NCI-H1694 treated with DMSO at 0.1 percent for 48 hours (cell line): Measurements from ENCODE around the gene GAPVD1.
"Not testable (repeated sequence)": the region's sequence is repeated elsewhere in the genome, so short reads cannot be mapped to it uniquely, and the experiment has no call there.

Experiments
- DNase-seq: peaks from one replicate; lab custom pipeline; 2025; lab: John Stamatoyannopoulos, UW

The GAPVD1 gene

GRCh38 chr9:125246261-125246667, 15.4 kb upstream of the GAPVD1 start:
- DNase-seq = no peak

GRCh38 chr9:125254231-125254630, 7.4 kb upstream of the GAPVD1 start:
- DNase-seq = no peak

DNA sequence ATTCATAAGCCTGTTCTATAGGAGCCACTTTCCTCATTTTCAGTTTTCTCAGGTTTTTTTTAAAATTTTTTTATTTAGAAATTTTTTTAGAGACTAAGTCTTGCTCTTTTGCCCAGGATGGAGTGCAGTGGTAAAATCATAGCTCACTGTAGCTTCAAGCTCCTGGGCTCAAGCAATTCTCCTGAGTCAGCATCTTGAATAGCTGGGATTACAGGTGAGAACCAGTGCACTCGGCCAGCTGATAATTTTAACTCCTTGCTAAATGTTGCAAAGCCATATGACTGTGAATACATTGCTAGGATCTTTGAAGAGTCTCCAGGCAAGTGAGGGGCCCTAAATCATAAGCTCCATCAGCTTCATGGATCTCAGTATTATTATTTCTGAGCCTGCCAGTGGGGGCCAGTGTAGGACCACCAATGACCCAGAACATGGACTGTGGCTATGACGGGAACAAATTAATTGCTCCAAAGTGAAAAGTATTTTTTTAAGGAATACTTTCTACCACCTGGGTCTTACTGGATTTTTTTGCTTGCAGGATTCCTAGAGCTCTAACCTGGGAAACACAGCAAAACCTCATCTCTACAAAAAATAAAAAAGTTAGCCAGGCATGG, 5.7 kb upstream of the GAPVD1 start:
- peak; percentile 22 for DNase-seq

DNA sequence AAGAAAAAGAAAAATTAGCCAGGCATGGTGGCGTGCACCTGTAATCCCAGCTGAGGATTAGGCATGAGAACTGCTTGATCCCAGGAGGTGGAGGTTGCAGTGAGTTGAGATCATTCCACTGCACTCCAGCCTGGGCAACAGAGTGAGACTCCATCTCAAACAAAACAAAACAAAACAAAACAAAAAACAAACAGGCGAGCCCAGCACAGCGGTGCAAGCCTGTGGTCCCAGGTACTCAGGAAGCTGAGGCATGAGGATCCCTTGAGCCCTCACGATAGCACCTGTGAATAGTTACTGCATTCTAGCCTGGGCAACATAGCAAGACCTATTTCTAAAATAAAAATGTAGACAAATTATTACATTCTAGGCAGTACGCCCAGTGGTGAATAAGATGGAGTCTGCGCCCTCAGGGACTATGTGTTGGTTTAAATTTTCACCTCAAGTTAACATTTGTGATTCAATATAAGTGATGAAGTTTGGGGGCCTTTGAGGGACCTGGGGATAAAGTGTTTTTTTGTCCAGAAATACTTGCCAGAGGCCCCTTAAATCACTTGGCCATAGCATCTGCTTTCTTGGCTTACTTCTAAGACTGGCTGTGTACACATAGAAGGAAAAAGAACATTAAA, 3.4 kb upstream of the GAPVD1 start:
- DNase-seq = no peak

DNA sequence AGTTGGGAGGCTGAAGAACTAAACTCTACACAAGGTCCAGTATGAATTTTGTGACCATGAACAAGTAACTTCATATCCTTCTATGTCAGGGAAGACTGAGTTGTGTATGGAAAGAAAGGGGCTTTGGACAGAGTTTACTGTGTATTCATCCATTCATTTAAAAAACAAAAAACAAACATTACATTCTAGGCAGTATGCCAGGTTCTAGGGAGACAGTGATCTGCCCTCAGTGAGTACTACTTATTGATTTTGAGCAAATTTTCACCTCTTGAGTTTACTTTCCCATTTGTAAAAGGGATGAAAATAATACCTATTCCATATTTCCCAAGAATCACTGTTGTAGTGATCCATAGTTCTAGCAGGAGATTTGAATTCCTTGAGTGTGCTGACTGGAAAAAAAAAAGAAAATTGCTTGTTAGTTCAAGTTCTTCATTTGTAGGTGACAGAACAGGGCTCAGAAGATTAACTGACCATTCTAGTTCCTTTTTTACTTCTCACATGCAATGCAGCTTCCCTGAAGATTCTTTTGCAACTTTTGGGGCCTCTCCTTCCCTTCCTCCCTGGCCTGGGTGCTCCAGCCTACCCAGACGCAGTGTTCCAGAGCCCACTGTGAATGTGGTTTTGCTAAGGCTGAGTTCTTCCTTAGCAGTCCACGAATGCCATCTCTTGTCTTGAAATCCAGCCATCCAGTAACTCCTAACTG, 2.6 kb upstream of the GAPVD1 start:
- DNase-seq = no peak

DNA sequence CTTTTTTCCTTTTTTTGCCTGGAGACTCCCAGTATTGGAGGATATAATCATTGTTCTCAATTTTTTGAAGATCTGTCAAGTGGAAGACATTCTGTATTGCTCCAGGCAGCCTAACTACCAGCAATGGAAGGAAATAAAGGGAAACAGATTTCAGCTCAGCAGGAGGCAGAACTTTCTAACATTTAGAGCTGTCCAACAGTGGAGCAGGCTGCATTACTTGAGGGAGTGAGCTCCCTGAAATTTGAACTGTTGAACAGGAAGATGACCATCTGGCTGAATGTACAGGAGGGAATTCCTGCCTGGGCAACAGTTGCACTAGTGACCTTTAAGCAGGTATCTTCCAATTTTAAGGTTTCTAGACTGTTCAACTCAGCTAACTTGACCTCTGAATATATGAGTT, 1.1 kb upstream of the GAPVD1 start:
- no peak for DNase-seq

GRCh38 chr9:125262294-125262991, 817 bp downstream of the GAPVD1 start:
- DNase-seq = no peak

DNA sequence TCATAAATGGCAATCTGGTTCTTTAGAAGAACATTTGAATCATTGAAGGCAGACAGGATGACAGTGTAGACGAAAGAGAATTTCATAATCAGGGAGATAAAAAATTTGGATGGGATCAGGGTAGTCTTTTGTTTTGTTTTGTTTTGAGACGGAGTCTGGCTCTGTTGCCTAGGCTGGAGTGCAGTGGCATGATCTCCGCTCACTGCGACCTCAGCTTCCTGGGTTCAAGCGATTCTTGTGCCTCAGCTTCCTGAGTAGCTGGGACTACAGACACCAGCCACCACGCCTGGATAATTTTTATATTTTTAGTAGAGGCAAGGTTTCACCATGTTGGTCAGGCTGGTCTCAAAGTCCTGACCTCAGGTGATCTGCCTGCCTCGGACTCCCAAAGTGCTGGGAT, 2.4 kb downstream of the GAPVD1 start:
- DNase-seq = not testable (repeated sequence)

- no peak for DNase-seq
These were observed 6.9 kb downstream of the GAPVD1 start for GRCh38 chr9:125268394-125269013.

DNA sequence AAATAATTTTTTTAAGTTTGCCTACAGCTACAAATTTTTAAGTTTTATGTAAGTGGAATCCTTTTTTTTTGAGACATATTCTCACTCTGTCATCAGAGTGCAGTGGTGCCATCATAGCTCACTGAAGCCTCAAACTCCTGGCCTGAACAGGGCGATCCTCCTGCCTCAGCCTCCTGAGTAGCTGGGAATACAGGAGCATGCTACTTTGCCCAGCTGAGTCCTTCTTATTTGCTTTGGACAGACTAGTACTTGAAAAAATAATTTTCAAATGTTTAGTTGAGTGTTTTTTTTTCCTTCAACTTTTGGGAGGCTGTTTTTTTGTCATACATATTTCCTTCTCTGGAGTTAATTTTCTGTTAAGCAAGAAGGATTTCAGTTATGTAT, 7.4 kb downstream of the GAPVD1 start:
- DNase-seq = no peak

GRCh38 chr9:125271081-125271480, 9.5 kb downstream of the GAPVD1 start:
- no peak for DNase-seq

GRCh38 chr9:125272697-125273096, 11.1 kb downstream of the GAPVD1 start:
- no peak for DNase-seq

GRCh38 chr9:125276771-125277170, 15.1 kb downstream of the GAPVD1 start:
- no peak for DNase-seq

DNA sequence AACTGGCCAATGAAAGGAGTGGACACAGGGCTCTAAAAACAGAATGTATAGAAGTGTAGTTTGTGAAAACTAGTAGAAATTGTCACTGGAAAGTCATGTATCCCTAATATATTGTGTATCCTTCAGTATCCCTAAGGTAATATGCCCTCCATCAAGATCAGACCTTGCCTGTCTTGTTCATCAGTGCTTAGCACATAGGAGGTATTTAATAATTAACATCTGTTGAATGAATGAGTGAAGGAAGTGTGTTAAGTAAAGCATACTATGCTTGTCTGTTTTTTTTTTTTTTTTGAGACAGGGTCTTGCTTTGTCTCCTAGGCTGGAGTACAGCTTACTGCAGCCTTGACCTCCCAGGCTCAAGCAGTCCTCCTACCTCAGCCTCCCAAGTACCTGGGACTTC, 15.8 kb downstream of the GAPVD1 start:
- DNase-seq = no peak

DNA sequence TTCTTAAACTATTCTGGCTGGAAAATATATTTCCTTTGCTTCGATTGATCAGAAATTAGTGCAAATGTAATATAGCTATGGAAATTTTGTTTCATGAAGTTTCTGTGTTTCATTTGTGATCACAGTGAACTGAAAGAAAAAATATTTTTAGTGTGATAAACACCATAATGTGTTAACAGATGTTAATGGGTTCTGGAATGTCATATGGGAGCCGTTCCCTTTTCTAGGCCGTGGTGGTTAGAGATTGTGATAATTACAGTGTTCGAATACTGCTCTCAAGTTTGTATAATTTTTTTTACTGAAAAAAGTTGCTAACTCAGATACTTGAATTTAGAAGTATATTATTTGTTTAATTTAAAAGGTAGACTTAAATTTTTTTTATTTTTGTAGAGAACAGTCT, 19.3 kb downstream of the GAPVD1 start:
- DNase-seq = peak; percentile 76

DNA sequence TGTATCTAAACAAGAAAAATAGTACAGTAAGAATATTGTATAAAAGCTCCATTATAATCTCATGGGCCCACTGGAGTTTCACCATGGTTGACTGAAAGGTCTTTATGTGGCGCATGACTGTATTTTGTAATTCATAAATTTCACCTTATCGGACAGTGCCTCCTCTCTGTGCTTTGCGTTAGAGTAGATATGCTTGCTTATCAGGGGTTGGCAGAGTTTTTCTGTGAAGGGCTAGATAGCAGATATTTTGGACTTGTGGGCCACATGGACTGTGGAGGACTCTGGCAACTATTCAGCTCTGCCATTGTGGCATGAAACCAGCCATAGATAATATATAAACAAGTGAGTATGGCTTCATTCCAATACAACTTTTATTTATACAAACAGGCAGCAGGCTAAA, 23.2 kb downstream of the GAPVD1 start:
- no peak for DNase-seq

GRCh38 chr9:125286935-125287433, 25.4 kb downstream of the GAPVD1 start:
- DNase-seq = not testable (repeated sequence)

DNA sequence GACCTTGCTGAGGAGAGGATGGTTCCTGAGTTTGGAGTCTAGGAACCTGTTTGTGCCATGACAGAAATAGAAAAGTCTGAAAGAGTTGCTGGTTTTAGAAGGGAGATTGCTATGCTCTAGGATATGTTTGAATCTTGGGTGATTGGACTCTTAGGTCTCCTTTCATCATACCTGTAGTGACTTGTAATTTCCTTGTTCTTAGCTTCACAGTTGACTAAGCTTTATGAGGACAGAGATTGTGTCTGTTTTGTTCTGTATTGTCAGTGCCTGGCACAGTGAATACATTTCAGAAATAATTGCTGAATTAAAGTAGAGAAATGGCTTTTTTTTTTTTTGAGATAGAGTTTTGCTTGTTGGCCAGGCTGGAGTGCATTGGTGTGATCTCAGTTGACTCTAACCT, 31.5 kb downstream of the GAPVD1 start:
- DNase-seq = no peak

GRCh38 chr9:125295657-125296056, 34.0 kb downstream of the GAPVD1 start:
- no peak for DNase-seq

GRCh38 chr9:125296843-125297372, 35.3 kb downstream of the GAPVD1 start:
- no peak for DNase-seq

DNA sequence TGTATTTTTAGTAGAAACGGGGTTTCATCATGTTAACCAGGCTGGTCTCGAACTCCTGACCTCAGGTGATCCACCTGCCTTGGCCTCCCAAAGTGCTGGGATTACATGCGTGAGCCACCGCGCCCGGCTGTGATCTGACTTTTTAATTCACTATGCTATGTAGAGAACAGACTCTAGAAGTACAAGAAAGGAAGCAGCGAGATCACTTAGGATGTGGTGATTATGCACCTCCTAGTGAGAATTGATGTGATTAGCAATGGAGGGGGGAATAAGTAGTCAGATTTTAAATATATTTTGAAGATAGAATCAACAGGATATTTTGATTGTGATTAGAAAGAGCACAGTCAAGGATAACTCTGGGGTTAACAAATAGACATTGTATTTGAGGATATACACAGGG, 36.3 kb downstream of the GAPVD1 start:
- DNase-seq = no peak

DNA sequence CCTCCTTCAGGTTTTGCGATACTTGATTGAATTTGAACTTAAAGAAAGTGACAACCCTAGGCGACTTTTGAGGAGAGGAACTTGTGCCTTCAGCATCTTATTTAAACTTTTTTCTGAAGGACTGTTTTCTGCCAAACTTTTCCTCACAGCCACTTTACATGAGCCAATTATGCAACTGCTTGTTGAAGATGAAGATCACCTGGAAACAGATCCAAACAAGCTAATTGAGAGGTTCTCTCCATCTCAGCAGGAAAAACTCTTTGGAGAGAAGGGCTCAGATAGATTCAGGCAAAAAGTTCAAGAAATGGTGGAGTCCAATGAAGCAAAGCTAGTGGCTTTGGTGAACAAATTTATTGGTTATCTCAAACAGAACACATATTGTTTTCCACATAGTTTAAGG, 40.6 kb downstream of the GAPVD1 start:
- no peak for DNase-seq
